ENCODE measurements around the gene C6orf89.

The C6orf89 gene

DNA sequence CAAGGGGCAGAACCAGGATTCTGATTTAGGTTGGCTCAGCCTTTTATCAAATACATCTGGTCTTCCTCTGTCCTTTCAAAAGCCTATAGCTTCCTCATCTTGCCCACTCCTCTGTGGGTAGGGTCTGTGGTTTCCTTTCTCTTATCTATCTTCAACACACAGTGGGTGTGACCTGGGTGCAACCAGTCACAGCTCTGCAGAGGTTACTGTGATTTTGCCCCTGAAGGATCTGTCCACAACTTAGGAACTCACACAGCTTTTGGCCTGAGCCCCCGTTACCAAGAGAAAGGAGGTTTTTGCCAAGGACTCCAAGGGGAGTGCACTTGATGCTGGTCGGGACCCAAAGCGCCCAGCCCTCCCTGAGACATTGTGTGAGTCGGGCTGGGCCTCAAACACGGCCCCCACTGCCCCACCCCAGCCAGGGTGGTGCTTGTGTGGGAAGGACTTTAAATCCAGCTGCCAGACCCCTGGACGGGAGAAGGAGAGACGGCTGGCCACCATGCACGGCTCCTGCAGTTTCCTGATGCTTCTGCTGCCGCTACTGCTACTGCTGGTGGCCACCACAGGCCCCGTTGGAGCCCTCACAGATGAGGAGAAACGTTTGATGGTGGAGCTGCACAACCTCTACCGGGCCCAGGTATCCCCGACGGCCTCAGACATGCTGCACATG lies 68.6 kb downstream of the C6orf89 start, which contains the start of gene PI16:
PI16 (plus strand) TSS at position 477 of the 670 bp plus-strand sequence; CDS start at position 500, 23 bp downstream.
- no peak for DNase-seq

DNA sequence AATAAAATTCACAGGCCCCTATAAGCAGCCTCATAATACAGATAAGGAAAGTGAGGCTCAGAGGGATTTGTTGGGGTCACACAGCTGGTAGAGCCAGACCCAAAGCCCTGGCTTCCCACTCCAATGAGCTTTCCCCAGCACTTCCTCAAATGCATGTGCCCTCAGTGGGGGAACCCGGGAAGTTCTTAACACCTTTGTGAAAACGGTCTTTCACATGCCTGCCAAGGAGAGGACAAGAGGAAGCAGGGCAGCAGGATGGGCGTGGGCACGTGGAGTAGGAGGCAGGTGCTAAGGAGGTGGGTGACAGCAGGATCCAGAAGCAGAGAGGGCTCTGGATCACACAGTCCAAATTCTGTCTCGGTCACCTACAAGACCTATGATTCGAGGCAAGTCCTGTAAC lies 69.4 kb downstream of the C6orf89 start:
- no peak for DNase-seq

DNA sequence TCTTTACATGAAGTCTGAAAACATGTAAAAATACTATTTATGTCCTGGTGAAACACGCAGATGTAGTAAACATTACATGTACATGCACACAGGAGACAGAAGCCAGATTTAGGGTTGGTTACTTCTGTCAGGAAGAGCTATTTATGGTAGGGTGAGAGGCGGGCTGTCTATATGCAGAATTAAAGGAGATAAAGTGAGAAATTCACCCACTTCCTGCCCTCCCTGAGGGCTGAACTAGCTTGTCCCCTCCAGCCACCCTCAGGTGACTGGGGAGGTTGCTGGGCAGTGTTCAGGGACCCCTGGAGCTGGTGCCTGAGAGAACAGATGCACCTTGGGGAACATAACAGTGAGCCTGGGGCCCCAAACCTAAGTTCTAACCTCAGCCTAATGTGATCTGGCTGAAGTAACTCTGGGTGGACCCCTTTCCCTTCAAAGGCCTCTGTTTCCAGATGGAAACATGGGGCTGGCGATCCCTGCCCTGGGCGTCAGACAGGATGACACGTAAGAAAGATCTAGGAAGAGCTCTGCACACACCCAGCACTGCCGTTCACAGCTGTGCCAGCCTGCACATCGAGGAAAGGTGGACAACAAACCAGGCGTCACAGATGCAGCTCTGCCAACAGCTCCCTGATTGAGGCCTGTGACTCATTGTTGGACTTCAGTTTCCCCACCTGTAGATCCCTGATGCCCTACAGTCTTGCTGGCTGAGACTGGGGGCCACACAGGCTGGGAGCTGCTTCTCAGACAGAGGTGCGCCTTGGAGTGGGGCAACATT lies 70.1 kb downstream of the C6orf89 start:
- no peak for DNase-seq

DNA sequence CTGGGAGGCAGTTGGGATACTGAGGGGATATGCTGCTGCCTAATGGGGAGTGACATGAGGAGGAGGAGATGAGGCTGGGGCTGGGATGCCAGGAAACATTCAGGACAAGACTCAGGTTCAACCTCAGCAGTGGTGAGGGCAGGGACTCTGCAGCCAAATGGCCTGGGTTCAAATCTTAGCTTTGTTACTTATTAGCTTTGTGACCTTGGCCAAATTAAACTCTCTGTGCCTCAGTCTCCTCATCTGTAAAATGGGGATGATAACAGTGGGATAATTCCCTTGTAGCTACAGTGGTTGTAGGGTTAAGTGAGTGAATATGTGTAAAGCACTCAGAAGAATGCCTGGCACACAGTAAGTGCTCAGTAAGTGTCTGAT lies 70.7 kb downstream of the C6orf89 start:
- no peak for DNase-seq

DNA sequence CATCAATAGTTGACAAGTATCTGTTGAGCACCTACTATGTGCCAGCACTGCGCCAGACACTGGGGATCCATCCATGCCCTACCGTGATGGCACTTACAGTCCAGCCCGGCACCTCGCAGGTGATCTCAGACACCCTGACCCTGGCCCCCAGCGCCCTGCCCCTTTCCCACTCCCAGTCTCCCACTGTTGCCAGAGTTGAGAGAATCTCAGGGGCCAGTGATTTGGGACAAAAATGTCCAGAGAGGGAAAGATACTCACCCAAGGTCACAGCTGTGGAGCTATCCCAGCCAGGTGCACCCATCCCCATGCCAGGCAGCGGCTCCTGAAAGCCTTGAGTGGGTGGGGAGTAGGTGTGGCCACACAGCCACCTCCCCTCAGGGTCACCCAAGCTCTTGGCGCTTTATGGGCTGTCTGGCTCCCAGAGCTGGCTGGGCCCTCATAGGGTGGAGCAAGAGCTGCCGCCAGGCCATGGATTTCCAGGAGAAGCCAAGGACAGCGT lies 72.1 kb downstream of the C6orf89 start:
- no peak for DNase-seq

DNA sequence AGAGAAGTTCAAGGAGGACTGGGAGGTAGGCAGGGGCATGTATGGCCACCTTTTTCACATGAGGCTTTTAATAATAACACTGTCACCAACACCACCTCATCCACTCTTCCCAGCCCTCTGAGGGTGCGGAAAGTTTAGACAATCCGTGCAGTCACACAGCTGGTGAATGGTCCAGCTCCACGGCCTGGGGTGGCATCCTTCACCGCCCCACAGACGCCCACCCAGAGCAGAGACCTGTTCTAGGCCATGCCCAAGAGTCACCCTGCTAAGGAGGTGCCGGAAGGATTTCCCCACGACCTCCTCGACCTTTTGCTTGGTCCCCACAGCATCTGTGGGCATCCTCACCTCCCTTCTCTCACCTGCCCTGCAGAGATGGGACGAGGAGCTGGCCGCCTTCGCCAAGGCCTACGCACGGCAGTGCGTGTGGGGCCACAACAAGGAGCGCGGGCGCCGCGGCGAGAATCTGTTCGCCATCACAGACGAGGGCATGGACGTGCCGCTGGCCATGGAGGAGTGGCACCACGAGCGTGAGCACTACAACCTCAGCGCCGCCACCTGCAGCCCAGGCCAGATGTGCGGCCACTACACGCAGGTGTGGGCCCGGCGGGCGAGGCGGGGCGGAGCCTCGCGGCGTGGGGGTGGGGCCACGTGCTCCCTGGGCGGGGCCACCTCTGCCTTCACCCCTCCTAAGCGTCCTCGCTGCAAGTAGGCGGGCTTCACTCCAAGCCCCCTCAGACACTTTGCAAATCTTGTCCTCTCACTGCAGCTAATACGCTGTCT lies 73.2 kb downstream of the C6orf89 start:
- no peak for DNase-seq

DNA sequence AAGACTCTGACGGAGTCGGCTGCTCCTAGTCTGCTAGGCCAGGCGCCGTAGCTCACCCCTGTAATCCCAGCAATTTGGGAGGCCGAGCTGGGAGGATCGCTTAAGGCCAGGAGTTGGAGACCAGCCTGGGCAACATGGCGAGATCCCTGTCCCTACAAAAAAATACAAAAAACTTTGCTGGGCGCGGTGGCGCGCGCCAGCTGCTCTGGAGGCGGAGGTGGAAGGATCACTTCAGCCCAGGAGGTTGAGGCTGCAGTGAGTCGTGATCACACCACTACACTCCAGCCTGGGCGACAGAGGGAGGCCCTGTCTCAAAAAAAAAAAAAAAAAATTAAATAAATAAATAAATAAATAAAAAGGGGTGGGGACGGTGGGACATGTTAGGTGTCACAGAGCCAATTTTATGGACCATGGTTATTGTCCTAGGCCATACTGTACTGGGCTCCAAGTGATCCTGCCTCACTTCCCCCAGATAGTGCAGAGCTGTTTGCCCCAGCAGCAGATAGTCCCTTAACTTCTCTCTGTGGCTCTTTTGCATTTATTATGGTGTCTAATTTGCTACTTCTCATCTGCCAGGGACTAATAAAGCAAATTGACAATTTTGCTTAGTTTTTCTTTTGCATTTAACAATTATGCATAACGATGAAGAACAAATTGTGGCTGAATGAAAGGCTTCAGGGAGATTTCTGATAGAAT lies 74.0 kb downstream of the C6orf89 start:
- no peak for DNase-seq

DNA sequence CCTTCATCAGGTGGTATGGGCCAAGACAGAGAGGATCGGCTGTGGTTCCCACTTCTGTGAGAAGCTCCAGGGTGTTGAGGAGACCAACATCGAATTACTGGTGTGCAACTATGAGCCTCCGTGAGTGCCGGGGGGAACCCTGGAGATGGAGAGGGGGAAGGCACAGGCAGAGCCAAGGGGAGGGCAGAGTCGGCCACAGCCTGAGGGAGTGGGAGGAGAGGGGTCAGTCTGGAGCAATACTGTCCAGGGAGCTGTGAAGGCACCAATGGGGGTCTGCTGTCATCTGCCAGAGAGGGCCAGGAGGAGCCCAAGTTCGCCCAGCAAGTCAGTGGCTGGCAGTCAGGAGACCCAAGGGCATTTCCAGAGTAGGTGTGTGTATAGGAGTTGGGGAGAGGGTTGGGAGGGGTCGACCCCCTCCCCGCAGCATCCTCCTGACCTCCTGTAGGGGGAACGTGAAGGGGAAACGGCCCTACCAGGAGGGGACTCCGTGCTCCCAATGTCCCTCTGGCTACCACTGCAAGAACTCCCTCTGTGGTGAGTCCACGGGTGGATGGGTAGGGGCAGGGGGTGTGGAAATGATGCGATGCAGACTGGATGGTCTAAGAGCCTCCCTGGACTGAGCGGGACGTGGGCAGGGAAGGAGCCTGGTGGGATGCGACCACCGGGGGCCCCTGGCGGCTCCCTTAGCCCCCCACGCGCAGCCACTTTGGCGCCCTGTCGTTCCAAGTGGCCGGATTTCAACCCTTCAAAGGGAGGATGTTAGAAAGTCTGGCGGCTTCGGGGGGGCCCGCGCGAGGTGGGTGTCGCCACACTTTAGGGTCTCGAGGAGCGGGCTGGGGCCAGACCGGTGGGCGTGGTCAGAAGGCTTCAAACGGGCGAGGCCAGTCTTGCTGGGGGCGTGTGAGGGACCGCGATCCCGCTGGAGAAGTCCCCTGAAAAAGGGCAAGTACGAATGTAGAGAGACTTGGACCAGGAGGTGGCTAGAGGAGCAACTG lies 76.0 kb downstream of the C6orf89 start:
- no peak for DNase-seq

DNA sequence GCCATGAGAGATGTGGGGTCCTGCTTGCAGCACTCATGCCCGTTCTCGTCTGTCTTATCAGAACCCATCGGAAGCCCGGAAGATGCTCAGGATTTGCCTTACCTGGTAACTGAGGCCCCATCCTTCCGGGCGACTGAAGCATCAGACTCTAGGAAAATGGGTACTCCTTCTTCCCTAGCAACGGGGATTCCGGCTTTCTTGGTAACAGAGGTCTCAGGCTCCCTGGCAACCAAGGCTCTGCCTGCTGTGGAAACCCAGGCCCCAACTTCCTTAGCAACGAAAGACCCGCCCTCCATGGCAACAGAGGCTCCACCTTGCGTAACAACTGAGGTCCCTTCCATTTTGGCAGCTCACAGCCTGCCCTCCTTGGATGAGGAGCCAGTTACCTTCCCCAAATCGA lies 77.1 kb downstream of the C6orf89 start:
- DNase-seq: peak; percentile 33 to 37

DNA sequence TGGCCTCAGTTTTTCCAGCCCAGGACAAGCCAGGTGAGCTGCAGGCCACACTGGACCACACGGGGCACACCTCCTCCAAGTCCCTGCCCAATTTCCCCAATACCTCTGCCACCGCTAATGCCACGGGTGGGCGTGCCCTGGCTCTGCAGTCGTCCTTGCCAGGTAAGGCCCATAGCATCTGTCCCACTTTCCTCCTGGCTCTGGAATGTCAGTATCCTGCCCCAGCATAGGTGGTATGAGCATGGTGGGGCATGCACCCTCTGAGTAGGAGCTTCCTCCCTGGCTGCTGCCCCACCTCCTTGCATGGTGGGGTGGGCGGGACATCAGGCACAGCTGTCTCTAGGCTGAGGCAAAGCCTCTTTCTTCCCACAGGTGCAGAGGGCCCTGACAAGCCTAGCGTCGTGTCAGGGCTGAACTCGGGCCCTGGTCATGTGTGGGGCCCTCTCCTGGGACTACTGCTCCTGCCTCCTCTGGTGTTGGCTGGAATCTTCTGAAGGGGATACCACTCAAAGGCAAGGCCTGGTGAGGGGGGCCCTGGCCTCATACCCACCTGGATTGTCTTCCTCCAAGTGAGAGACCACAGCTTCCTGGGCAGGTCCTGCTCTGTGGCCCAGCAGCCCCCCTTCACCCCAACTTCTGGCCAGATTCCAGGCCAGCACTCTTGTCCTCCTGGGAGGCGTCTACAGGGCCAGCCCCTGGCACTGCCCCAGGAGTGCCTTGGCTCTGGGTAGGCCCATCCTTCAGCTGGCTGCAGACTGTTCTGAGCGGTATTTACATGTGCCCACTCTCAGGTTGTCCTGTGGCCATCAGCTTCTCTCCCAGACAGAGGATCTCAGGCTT lies 77.9 kb downstream of the C6orf89 start:
- DNase-seq: no peak

DNA sequence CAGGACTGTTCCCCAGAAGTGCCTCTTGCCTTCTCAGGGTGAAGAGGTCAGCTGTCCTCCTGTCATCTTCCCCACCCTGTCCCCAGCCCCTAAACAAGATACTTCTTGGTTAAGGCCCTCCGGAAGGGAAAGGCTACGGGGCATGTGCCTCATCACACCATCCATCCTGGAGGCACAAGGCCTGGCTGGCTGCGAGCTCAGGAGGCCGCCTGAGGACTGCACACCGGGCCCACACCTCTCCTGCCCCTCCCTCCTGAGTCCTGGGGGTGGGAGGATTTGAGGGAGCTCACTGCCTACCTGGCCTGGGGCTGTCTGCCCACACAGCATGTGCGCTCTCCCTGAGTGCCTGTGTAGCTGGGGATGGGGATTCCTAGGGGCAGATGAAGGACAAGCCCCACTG lies 78.6 kb downstream of the C6orf89 start:
- DNase-seq: no peak

DNA sequence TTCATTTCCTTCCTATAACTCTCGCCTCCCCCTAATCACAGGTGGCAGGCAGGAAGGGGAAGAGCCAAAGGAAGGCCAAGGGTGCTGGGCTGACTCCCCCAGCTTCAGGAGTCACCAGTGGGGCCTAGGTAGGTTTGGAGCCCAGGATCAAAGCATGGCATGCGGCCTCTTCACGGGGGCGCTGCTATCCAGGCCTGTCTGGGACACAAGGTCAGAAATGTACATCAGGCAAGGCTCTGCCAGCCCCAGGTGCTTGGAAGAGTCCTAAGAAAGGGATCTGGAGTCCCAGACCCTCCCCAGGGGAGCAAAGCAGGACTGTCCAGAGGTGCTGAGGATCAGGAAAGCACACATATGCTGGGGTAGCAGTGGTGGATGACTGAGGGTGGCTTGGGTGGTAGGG lies 79.2 kb downstream of the C6orf89 start:
- no peak for DNase-seq

DNA sequence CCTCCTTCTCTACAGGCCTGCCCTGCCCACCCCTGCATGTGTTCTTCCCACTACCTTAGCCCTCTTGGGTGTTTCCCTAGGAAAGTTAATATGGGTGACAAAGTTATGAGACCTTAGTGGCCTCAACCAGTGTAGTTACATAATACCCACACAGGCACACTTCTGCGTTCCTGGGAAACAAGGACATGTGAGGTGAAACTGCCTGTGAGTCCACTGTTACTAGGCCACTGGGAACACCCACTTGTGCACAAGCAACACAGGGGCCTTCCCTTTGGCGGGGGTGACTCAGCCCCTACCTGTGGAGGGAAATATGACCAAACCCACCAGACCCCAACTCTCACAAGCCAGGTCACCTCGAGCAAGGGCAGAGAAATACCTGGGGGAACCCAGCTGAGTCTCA lies 81.5 kb downstream of the C6orf89 start:
- no peak for DNase-seq

DNA sequence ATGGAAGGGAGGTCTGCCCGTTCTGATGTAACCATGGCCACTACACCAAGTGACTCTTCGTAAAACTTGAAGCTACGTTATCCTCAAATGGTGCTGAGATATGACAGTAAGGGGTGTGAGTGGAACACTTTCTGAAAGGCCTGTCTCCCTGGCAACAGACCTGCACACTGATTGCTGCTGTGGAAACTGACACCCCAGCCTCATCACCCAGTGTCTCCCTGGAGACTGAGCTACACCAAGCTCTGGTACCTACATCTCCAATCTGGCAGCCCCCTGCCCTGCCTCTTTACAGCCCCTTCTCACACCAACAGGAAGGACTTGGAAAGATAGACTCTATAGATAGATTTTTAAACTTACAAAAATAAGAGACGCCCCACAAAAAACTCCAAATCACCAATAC lies 82.0 kb downstream of the C6orf89 start:
- no peak for DNase-seq

DNA sequence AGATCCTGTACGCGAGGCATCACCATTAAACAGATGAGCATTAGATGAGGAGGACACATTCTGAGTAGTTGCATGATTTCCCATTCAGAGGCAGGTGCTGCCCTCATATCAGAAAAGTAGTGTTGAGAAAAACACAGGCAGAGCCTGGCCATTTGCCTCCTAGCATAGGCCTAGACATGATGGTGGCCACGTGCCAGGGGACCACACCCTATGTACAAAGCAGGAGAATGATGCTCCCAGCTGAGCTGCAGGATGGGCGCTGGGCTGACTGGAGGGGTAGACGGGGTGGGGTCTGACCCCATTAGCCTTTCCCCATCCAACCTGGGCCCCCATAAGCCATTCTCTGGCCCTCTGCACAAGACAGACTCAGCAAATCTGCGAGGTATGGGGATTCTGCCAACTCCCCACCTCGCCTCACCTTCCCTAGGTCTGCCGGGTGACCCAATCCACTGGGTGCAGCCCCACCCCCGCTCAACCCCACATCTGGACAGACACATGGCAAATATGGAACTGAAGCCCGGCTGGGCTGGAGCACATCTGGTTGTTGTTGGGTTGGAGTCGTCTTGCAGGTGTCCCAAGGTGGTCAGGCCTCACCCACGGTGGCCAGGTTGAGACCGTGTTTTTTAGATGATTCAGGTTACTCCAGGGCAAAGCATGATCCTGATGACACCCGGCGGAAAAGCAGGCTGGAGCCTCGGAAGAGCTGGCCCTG lies 82.7 kb downstream of the C6orf89 start:
- DNase-seq: no peak

DNA sequence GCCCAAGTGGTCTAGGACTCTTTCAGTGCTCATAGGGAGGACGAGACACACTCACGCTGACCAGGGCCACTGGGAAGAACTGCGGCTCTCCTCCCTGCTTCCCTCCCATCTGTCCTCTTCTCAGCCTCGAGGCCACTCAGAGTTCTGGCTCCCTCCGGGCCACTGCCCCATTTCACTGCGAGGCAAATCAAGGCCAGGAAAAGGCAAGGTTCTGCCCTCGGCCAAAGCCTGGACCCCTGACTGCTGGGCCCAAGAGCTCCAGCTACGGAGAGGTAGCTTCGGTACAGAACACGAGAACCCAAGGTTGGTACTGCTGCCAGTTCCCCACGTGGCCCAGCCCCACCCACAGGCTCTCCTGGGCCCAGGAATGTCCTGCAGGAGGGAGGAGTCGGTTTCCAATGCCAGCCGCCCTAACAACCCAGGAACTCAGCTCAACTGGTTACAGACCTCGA lies 83.5 kb downstream of the C6orf89 start:
- DNase-seq: no peak

DNA sequence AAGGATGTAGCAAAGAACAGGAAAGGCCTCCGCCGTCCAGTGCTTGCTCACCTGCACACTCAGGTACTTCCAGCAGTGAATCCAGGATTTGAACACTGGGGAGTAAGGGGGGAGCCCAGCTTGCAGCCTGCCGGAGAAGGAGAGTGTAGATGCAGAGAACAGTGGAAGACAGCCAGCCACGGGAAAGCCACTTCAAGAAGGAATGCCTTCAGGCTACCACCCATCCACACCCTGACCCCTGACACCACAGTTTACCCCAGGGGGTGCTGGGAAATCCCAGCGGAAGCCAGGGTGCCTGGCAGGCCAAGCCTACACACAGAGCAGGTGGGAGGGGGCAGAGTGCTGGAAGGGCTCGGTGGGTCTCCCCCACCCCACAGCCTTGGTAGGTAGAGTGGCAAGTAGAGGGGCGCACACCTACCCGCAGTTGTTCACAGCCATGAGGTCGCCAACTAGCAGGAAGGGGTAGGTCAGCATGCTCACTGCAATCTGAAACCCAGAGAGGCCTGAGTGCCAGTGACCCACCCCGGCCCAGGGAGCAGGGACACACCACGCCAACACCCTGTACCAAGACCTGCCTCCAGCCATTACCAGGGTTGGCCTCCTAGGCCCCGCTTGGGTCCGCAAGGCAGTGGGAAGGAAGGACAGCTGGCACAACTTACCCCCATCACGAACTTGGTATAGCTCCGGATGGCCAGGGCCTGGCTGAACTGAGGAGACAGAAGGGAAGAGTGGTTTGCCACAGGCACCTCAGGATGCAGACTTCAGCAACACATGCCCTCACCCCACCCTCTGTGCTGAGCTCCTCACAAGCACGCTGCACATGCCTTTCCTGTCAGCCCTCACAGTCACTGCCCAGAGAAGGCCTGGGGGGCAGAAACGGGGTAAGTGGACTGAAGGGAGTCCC lies 84.5 kb downstream of the C6orf89 start:
- DNase-seq: no peak

DNA sequence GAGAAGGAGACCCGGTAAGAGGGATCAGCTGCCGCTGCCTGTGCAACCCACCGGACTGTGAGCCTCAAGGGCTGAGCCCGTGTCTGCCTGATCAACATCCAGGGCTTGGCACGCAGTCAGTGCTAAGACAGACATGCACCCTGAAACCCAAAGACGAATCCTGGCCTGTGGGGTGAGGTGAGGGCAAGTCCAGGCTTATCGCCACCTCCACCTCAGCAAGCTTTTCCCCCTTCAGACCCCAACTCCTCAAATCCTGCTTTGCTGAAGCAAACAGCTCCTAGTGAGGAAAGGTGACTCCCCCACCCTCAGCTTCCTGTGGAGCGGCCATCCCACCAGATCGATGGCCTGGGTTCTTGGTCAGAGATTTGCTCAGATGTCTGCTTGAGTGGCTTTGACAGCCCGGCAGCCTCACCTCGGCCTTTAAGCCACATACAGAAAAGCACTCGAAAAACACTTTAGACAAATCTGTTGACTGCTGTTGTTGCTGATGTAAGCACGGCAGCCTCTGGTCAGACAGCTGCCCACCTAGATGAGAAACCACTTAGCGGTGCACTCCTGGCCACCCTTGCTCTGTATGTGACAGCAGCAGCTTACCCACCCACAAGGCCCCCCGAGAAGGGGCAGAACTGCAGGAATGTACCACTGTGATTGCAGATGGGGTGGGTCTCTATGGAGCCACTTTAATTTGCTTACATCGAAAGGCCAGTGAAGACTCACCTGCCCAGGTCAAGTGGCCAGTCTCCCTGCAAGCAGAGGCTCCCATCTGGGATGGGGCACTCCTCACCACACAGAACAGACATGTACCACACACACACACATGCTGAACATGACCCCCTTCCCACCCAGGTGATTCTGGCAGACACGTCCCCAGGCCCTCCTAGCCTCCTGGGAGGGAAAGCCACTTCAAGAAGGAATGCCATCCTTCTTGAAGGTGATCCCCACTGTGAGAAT lies 85.4 kb downstream of the C6orf89 start:
- no peak for DNase-seq

Data from SW 1271 (cell line).